ENCODE data around the gene EMILIN1. TPM values are rescaled to one million over a fixed set of nuclear protein-coding genes. Genes with fewer than 3 reads are reported as not detected.

The EMILIN1 gene
- 184 and 286 TPM in 2 replicates for polyA plus RNA-seq (2012; rRNA removed)
- 96.2 and 169 TPM in 2 replicates for polyA plus RNA-seq (2012; cell fraction: cytosol; rRNA removed)
- 206 and 267 TPM in 2 replicates for polyA plus RNA-seq (2012; cell fraction: nucleus; rRNA removed)

DNA sequence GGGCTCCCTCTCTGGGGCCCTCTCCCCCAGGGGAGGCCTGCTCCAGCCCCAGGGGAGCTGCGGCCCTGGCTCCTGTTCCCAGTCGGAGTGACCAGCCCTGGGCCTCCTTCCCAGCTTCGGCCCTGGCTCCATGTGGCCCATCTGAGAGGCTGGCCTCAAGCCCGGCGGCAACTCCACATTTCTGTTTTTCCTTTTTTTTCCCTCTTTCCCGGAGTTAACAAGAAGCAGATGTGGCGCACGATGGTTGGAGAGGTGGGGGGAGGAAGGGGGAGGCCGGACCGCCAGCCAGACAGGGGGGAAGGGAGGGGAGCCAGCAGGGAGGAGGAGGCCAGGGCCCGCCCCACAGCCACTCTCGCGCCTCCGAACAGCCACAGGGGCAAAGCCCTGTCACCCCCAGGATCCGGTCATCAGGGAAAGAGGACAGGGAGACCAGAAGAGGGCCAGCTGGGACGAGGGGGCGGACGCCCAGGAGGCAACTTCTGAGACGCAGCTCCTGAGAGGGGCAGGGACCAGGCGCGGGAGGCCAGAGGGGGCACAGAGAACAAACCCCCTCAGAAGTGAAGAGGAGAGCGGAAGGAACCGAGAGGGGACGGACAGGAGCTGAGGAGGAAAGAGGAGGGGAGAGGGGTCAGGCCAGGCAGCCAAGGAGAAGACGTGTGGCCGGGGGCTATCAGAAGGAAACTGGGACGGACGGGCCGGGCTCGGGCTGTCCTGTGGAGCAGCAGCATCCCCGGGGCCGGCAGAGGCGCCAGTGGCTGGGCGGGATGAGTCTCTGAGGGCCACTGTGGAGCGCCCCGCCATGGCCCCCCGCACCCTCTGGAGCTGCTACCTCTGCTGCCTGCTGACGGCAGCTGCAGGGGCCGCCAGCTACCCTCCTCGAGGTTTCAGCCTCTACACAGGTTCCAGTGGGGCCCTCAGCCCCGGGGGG is at the start of gene EMILIN1:
EMILIN1 (plus strand) TSS at position 349 of the 928 bp plus-strand sequence; CDS start at position 800, 451 bp downstream.
- peak within 1 kb of the TSS; percentile 90; the same call in 1 of the 2 replicates for H2AFZ ChIP-seq (ENCODE audit: low read depth)
- TF ChIP-seq CTCF (IDR thresholded peaks at IDR 0.05) (peak; percentile 24), EZH2phosphoT487 (IDR thresholded peaks at IDR 0.05; ENCODE audit: borderline replicate concordance, low read depth) (no peak), RXRA (IDR thresholded peaks at IDR 0.05; ENCODE audit: borderline replicate concordance, low read depth) (no peak; the same call in 1 of the 2 replicates), CHD2 (IDR thresholded peaks at IDR 0.05; ENCODE audit: low read length, partially characterized antibody) (peak; percentile 96), ELF1 (IDR thresholded peaks at IDR 0.05) (peak; percentile 42; the same call in 1 of the 2 replicates), REST (IDR thresholded peaks at IDR 0.05; ENCODE audit: low read depth, low read length) (0 out of 2 replicates have a peak, but pooled peaks have one; percentile 66), TEAD4 (IDR thresholded peaks at IDR 0.05; ENCODE audit: borderline replicate concordance, insufficient read depth) (peak; percentile 67; the same call in 1 of the 2 replicates), EP300 (IDR thresholded peaks at IDR 0.05; ENCODE audit: borderline replicate concordance in 1 of 2, low read depth in 1 of 2, low read length in 1 of 2) (peak; percentile 86 to 91; a peak in 3 of 4 replicates), POLR2AphosphoS5 (IDR thresholded peaks at IDR 0.05; ENCODE audit: low read depth, low read length) (peak; percentile 88), FOXJ3 (CRISPR knock-in tag; IDR thresholded peaks at IDR 0.05) (peak; percentile 91), YY1 (IDR thresholded peaks at IDR 0.05; ENCODE audit: low read depth) (0 out of 2 replicates have a peak, but pooled peaks have one; percentile 58), GATA2 (CRISPR knock-in tag; IDR thresholded peaks at IDR 0.05) (no peak), SMC3 (IDR thresholded peaks at IDR 0.05; ENCODE audit: low read depth, low read length) (no peak; the same call in 1 of the 2 replicates), RFX5 (IDR thresholded peaks at IDR 0.05; ENCODE audit: low read length) (no peak), MXI1 (IDR thresholded peaks at IDR 0.05; ENCODE audit: low read depth, low read length) (peak; percentile 95), GABPA (IDR thresholded peaks at IDR 0.05; ENCODE audit: low read depth) (peak; percentile 30), JUND (IDR thresholded peaks at IDR 0.05) (no peak; the same call in 1 of the 2 replicates), TAF1 (IDR thresholded peaks at IDR 0.05; ENCODE audit: borderline replicate concordance, low read depth, low read length) (peak; percentile 68), FOXM1 (IDR thresholded peaks at IDR 0.05; ENCODE audit: low read depth) (no peak; the same call in 1 of the 2 replicates), FOSL2 (IDR thresholded peaks at IDR 0.05; ENCODE audit: borderline replicate concordance, low read depth) (no peak; the same call in 1 of the 2 replicates), RAD21 (IDR thresholded peaks at IDR 0.05; ENCODE audit: low read length) (peak; percentile 17)
- TF ChIP-seq, protein P1, sequence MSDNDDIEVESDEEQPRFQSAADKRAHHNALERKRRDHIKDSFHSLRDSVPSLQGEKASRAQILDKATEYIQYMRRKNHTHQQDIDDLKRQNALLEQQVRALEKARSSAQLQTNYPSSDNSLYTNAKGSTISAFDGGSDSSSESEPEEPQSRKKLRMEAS (IDR thresholded peaks at IDR 0.05; ENCODE audit: low read depth) = peak; percentile 99
- TF ChIP-seq, protein P2, sequence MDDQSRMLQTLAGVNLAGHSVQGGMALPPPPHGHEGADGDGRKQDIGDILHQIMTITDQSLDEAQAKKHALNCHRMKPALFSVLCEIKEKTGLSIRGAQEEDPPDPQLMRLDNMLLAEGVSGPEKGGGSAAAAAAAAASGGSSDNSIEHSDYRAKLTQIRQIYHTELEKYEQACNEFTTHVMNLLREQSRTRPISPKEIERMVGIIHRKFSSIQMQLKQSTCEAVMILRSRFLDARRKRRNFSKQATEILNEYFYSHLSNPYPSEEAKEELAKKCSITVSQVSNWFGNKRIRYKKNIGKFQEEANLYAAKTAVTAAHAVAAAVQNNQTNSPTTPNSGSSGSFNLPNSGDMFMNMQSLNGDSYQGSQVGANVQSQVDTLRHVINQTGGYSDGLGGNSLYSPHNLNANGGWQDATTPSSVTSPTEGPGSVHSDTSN (IDR thresholded peaks at IDR 0.05) = peak; percentile 56

More for the DNA sequence above, at the start of gene EMILIN1:
- peaks cover 10% of the 10 kb centered on the region for H3F3A ChIP-seq (replicated peaks; ENCODE audit: insufficient read depth)
- peaks cover 12% of the 10 kb centered on the region; the same call in 1 of the 2 replicates for H4K20me1 ChIP-seq (ENCODE audit: insufficient read depth)
- peak within 1 kb of the TSS; percentile 100 for H3K4me2 ChIP-seq
- peaks cover 16 to 22% of the 10 kb centered on the region in 2 experiments for H3K36me3 ChIP-seq (replicated peaks in 1 of 2; ENCODE audit: control insufficient read depth in 1 of 2, insufficient read depth in 2 of 2, low read length in 1 of 2)
- peaks cover 32% of the 10 kb centered on the region for H3K79me2 ChIP-seq (ENCODE audit: insufficient read depth)
- peak; percentile 97 for DNase-seq
- ChIA-PET CTCF (interaction anchor here (0.5 to 14.6 kb wide), 16 partner anchors 9 to 1395 kb away, joined by 3 to 227 read pairs (median 7); partner anchors contain the start of genes AGBL5, OST4 and TMEM214), POLR2A (interaction anchor here (0.5 to 4.0 kb wide), 12 partner anchors 9 to 278 kb away, joined by 3 to 42 read pairs (median 3); partner anchors contain the start of genes AGBL5, ATRAID, GTF3C2 and KHK)
- 13% methylated on average over 29 of the region's 41 CpGs for WGBS (ENCODE audit: low lambda C conversion rate)
- peak within 1 kb of the TSS; percentile 79 to 93 for H3K4me3 ChIP-seq (ENCODE audit: low read depth in 2 of 2, low read length in 1 of 2)
- no peaks in the 10 kb centered on the region for H3K27me3 ChIP-seq (ENCODE audit: insufficient read depth)
- H3K9me2 ChIP-seq = no peaks in the 10 kb centered on the region
- H3K4me1 ChIP-seq (ENCODE audit: control insufficient read depth in 1 of 2, insufficient read depth in 2 of 2, low read depth in 1 of 2, low read length in 1 of 2) = peaks cover 36 to 76% of the 10 kb centered on the region in 2 experiments
- peak within 1 kb of the TSS; percentile 83 for H3K9ac ChIP-seq
- H3K9me3 ChIP-seq = no peaks in the 10 kb centered on the region
- peak within 1 kb of the TSS; percentile 79 to 99 for H3K27ac ChIP-seq (ENCODE audit: low read depth in 2 of 2, low read length in 1 of 2)

Data from SK-N-SH (cell line).